ENCODE data around the gene SMOC2. TPM values are rescaled to one million over a fixed set of nuclear protein-coding genes. Genes with fewer than 3 reads are reported as not detected.

SMOC2 gene
- total RNA-seq, 1 donor from 2014 or later = 0.53 TPM

- DNase-seq (ENCODE audit: low read depth) (no peak), FAIRE-seq (no peak)
- Histone ChIP-seq H3K4me3 (ENCODE audit: low read depth, low read length) (no peak overlapping the region), H3K36me3 (ENCODE audit: control insufficient read depth, insufficient read depth, low read length) (no peaks in the 10 kb centered on the region), H3K27me3 (ENCODE audit: control insufficient read depth, insufficient read depth, low read length) (no peaks in the 10 kb centered on the region)
- TF ChIP-seq CTCF (IDR thresholded peaks at IDR 0.05; ENCODE audit: insufficient read depth, low read length, severe bottlenecking) = no peak
Observed at GRCh38 chr6:168479421-168479820, 38.4 kb downstream of the SMOC2 start.

GRCh38 chr6:168480481-168480880, 39.5 kb downstream of the SMOC2 start:
- no peak for FAIRE-seq
- no peak for TF ChIP-seq CTCF (IDR thresholded peaks at IDR 0.05; ENCODE audit: insufficient read depth, low read length, severe bottlenecking)
- H3K36me3 ChIP-seq (ENCODE audit: control insufficient read depth, insufficient read depth, low read length) = no peaks in the 10 kb centered on the region
- no peak for DNase-seq (ENCODE audit: low read depth)
- no peaks in the 10 kb centered on the region for H3K27me3 ChIP-seq (ENCODE audit: control insufficient read depth, insufficient read depth, low read length)
- no peak overlapping the region for H3K4me3 ChIP-seq (ENCODE audit: low read depth, low read length)

GRCh38 chr6:168485818-168486217, 44.8 kb downstream of the SMOC2 start:
- no peak for TF ChIP-seq CTCF (IDR thresholded peaks at IDR 0.05; ENCODE audit: insufficient read depth, low read length, severe bottlenecking)

GRCh38 chr6:168490757-168491156, 49.8 kb downstream of the SMOC2 start:
- DNase-seq (ENCODE audit: low read depth) (no peak), FAIRE-seq (no peak)
- TF ChIP-seq CTCF (IDR thresholded peaks at IDR 0.05; ENCODE audit: insufficient read depth, low read length, severe bottlenecking) = no peak
- Histone ChIP-seq H3K36me3 (ENCODE audit: control insufficient read depth, insufficient read depth, low read length) (no peaks in the 10 kb centered on the region), H3K27me3 (ENCODE audit: control insufficient read depth, insufficient read depth, low read length) (no peaks in the 10 kb centered on the region), H3K4me3 (ENCODE audit: low read depth, low read length) (no peak overlapping the region)

More at GRCh38 chr6:168485818-168486217, 44.8 kb downstream of the SMOC2 start:
- Histone ChIP-seq H3K27me3 (ENCODE audit: control insufficient read depth, insufficient read depth, low read length) (no peaks in the 10 kb centered on the region), H3K4me3 (ENCODE audit: low read depth, low read length) (no peak overlapping the region), H3K36me3 (ENCODE audit: control insufficient read depth, insufficient read depth, low read length) (no peaks in the 10 kb centered on the region)
- no peak for FAIRE-seq
- no peak for DNase-seq (ENCODE audit: low read depth)

- no peak for DNase-seq (ENCODE audit: low read depth)
- FAIRE-seq = no peak
- no peaks in the 10 kb centered on the region for H3K27me3 ChIP-seq (ENCODE audit: control insufficient read depth, insufficient read depth, low read length)
- H3K4me3 ChIP-seq (ENCODE audit: low read depth, low read length) = no peak overlapping the region
- H3K36me3 ChIP-seq (ENCODE audit: control insufficient read depth, insufficient read depth, low read length) = no peaks in the 10 kb centered on the region
- TF ChIP-seq CTCF (IDR thresholded peaks at IDR 0.05; ENCODE audit: insufficient read depth, low read length, severe bottlenecking) = no peak
Observed at GRCh38 chr6:168493976-168494375, 53.0 kb downstream of the SMOC2 start.

GRCh38 chr6:168494726-168495125, 53.7 kb downstream of the SMOC2 start:
- no peak overlapping the region for H3K4me3 ChIP-seq (ENCODE audit: low read depth, low read length)
- H3K27me3 ChIP-seq (ENCODE audit: control insufficient read depth, insufficient read depth, low read length) = no peaks in the 10 kb centered on the region
- FAIRE-seq = no peak
- no peak for DNase-seq (ENCODE audit: low read depth)
- H3K36me3 ChIP-seq (ENCODE audit: control insufficient read depth, insufficient read depth, low read length) = no peaks in the 10 kb centered on the region
- TF ChIP-seq CTCF (IDR thresholded peaks at IDR 0.05; ENCODE audit: insufficient read depth, low read length, severe bottlenecking) = no peak
